Heart right ventricle (tissue), 16 donors: ENCODE results near the gene SPTBN4. TPM values are rescaled to one million over a fixed set of nuclear protein-coding genes. Genes with fewer than 3 reads are reported as not detected.

Experiments used
- ATAC-seq, 8 donors: fragments of 200-7000 bp; cut with Tn5 transposase; one replicate each; pipeline ENCODE4 v1.9.1; 2020; ENCODE audit warnings: mild to moderate bottlenecking in 8 of 8, moderate library complexity in 8 of 8, moderate number of reproducible peaks in 1 of 8
- DNase-seq, 2 donors: peaks; one replicate each; pipeline ENCODE4 v3.0.0-alpha.2; 2020
- H3K27ac ChIP-seq, 10 donors: fragments of 200-600 bp; sonication (generic) in 2 of 10; one replicate each; pipeline versions ENCODE4 v1.5.0 to v1.8.0; 2020 to 2022; ENCODE audit warnings: mild to moderate bottlenecking in 3 of 10
- H3K27me3 ChIP-seq, 7 donors: fragments of 200-600 bp; one replicate each; pipeline ENCODE4 v1.8.0; 2021 to 2022; ENCODE audit warnings: mild to moderate bottlenecking in 2 of 7
- H3K36me3 ChIP-seq, 9 donors: fragments of 200-600 bp; sonication (generic) in 1 of 9; one replicate each; pipeline versions ENCODE4 v1.5.0 to v1.8.0; 2020 to 2022; ENCODE audit warnings: mild to moderate bottlenecking in 2 of 9
- H3K4me1 ChIP-seq, 9 donors: fragments of 200-600 bp; sonication (generic) in 1 of 9; one replicate each; pipeline versions ENCODE4 v1.5.0 to v1.8.0; 2020 to 2022; ENCODE audit warnings: mild to moderate bottlenecking in 4 of 9
- H3K4me3 ChIP-seq, 10 donors: fragments of 200-600 bp; sonication (generic) in 2 of 10; one replicate each; pipeline versions ENCODE4 v1.5.0 to v1.8.0; 2020 to 2022; ENCODE audit warnings: mild to moderate bottlenecking in 7 of 10, moderate library complexity in 2 of 10
- H3K9me3 ChIP-seq, 11 donors: fragments of 200-600 bp in 10 of 11; sonication (generic) in 2 of 11; one replicate each; pipeline versions ENCODE4 v1.5.0 to v1.8.0; 2013 to 2022; ENCODE audit warnings: mild to moderate bottlenecking in 2 of 11, control low read depth in 1 of 11, moderate library complexity in 1 of 11
- WGBS, 2 donors: extraction: QIAGEN DNeasy Blood & Tissue Kit; methylation state at CpG; one replicate each; pipeline ENCODE4 v1.1.7; 2013; ENCODE audit warnings: inconsistent platforms in 1 of 2; 5-methylcytosine and 5-hydroxymethylcytosine counted together
- intact Hi-C, 10 donors: fragments of 100-400 bp; cut with DNase I; formaldehyde crosslinking; loops; one replicate each; pipeline versions ENCODE4 v1.11.1 to v1.14.2; 2022
- polyA plus RNA-seq, 2 donors: library from polyadenylated mRNA; stranded (reverse); fragments of 200-250 nt; gene quantifications; one replicate each; pipeline ENCODE4 v1.2.3, GENCODE V29; 2013
- total RNA-seq, 10 donors: library from RNA; stranded (reverse); fragmentation: NEBNext Ultra II Directional in 3 of 10; extraction: Animal tissue kit (Norgen Biotek cat#: 25700) in 3 of 10; gene quantifications; one replicate each; pipeline versions ENCODE4 v1.2.1 to v1.2.4, GENCODE V29; 2021 to 2023
- TF ChIP-seq, protein P1 (sequence below), 9 donors: fragments of 200-600 bp; sonication (generic) in 2 of 9; IDR thresholded peaks; one replicate each; pipeline versions ENCODE4 v1.5.0 to v1.8.0; 2021 to 2022; ENCODE audit warnings: antibody characterized with exemption in 9 of 9, mild to moderate bottlenecking in 5 of 9, moderate library complexity in 1 of 9
- donor health status: Arrhythmogenic right ventricular cardiomyopathy.
- donor health status: ischemic (EF 13 %, LVEDD 7.1; RV severe dilation, severe dysfunction).
- donor health status: healthy with polysubstance abuse.
- donor health status: DM: no; HTN: yes; CAD: no.
- donor health status: DM: no; HTN: no; CAD: no.
- donor health status: ischemic (EF 25% LVEDD 6.9; RV normal size, moderate dysfunction).
- donor health status: ischemic (EF 25% LVEDD 5.7; RV mildly dilated, moderate dysfunction).
- donor health status: healthy.
- donor health status: DM: yes; HTN: yes; CAD: no.
- donor health status: Ischemic cardiomyopathy.
- donor health status: ischemic (EF 35%, LVEDD 5.7; RV mildly dilated, moderate dysfunction).
- donor health status: nonischemic (EF 11% LVEDD 7.7; RV severe dilation, severe dysfunction).
- donor health status: DM: yes; HTN: yes; CAD: no.
- donor health status: PGD.
- donor health status: ischemic (EF 29% LVEDD 5.4; RV normal size, mild dysfunction).
- donor health status: nonischemic (EF 23%, LVEDD 6.1; RV moderate dilation, normal function).

Gene SPTBN4
- total and polyA plus RNA-seq, 12 donors = 3.0 to 13.8 (median 4.9) TPM

DNA sequence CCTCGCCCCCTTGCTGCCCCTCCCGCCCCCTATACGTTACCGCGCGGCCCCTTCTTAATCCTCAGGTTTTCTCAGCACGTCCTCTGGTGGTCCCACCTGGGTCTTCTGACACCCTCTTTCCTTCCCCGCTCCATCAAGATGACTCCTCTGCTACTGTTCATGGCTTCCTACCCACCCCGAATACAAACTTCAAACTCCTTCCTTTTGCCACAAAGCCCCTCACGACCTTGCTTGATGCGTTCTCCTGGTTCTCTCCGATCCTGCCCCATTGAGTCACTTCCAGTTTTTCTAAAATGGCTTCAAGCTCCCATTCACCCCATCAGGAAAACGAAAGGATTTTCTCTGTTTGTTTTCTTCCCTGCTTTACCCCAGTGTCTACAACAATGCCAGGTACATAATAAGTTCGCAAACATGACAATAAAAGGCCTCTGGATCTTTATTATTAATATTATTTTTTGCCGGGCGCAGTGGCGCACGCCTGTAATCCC is 21.9 kb upstream of the SPTBN4 start:
- Histone ChIP-seq H3K4me1 (peaks cover 10 to 35% (median 27%) of the 10 kb centered on the region in 9 donors), H3K27ac (peak overlapping the region in 9 of 10 donors; percentile 95 to 100 (median 97)), H3K9me3 (no peaks in the 10 kb centered on the region), H3K27me3 (no peaks in the 10 kb centered on the region), H3K4me3 (peak overlapping the region in 9 of 10 donors; percentile 70 to 96 (median 85)), H3K36me3 (peaks cover 0 to 58% (median 35%) of the 10 kb centered on the region in 9 donors)
- TF ChIP-seq, protein P1, sequence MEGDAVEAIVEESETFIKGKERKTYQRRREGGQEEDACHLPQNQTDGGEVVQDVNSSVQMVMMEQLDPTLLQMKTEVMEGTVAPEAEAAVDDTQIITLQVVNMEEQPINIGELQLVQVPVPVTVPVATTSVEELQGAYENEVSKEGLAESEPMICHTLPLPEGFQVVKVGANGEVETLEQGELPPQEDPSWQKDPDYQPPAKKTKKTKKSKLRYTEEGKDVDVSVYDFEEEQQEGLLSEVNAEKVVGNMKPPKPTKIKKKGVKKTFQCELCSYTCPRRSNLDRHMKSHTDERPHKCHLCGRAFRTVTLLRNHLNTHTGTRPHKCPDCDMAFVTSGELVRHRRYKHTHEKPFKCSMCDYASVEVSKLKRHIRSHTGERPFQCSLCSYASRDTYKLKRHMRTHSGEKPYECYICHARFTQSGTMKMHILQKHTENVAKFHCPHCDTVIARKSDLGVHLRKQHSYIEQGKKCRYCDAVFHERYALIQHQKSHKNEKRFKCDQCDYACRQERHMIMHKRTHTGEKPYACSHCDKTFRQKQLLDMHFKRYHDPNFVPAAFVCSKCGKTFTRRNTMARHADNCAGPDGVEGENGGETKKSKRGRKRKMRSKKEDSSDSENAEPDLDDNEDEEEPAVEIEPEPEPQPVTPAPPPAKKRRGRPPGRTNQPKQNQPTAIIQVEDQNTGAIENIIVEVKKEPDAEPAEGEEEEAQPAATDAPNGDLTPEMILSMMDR (IDR thresholded peaks at IDR 0.05) = peak in 6 of 9 donors; percentile 13 to 51 (median 32)
- intact Hi-C loops = loop anchor here in 6 of 10 donors (1.0 to 10.0 kb wide), 6 partner anchors 12 to 100 kb away; partner anchors contain the start of genes BLVRB (in 2 of the 6), C19orf47 (in 2 of the 6), PLD3 (in 2 of the 6) and SERTAD1 (in 1 of the 6)
- WGBS, 2 donors = 20 to 22% methylated on average over 18 of the region's 18 CpGs
- ATAC-seq (no peak), DNase-seq (no peak)

DNA sequence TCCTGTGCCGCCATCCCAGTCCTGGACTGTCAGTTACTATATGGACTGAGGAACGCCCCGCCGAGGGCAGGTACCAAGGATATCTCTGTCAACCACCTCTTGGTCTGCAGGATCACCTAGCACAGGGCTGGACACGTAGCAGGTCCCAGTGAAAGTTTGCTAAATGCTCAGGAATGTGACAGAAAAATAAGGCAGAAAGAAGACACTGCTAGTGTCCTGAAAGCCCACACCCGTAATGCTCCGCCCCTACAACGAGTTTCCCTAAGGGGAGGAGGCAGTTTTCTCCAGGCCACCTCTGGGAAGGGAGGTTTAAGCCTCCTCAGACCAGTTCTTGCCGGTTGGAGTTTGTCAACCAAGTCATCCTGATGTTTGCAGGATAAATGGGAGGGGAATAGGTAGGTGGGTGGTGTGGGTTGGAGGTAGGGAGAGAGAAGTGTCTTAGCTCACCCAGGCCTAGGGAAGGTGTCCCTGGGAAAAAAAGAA is 21.0 kb upstream of the SPTBN4 start:
- WGBS, 2 donors = 74 to 76% methylated on average over 9 of the region's 9 CpGs

DNA sequence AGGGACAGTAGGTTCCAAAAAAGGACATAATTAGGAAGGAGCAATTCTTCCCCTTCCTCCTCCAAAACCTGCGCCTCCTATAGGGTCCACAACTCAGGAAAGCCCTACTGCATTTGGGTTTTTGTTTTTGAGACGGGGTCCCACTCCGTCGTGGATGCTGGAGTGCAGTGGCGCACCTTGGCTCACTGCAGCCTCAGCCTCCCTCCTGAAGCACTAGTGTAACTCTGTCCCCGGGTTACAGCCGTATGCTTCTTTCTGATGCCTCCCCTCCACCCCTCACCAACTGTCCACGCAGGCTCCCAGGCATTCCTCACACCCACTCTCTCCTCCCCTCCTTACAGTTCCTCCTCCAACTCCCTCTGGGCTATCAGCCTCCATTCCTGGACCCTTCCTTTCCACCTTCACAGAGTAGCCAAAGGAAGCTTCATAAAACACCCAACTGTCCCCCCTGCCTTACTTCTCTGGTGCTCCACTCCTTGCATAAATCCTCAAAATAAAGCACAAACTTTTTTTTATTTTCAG is 20.5 kb upstream of the SPTBN4 start:
- ATAC-seq (no peak), DNase-seq (no peak)
- intact Hi-C loops = loop anchor here in 2 of 10 donors (10.0 kb wide), 1 partner anchor 102 kb away; the partner anchor contains the start of genes C19orf47 (in 2 of the 2) and PLD3 (in 2 of the 2)
- no peaks in the 10 kb centered on the region for H3K27me3 ChIP-seq
- no peaks in the 10 kb centered on the region for H3K9me3 ChIP-seq
- 81 to 83% methylated on average over 8 of the region's 8 CpGs for WGBS, 2 donors
- no peak overlapping the region for H3K27ac ChIP-seq
- H3K4me3 ChIP-seq = no peak overlapping the region
- H3K4me1 ChIP-seq = peaks cover 10 to 21% (median 16%) of the 10 kb centered on the region in 9 donors
- TF ChIP-seq, protein P1 (IDR thresholded peaks at IDR 0.05) = no peak
- peaks cover 0 to 56% (median 21%) of the 10 kb centered on the region in 9 donors for H3K36me3 ChIP-seq

More for the DNA sequence above, 21.0 kb upstream of the SPTBN4 start:
- no peak overlapping the region for H3K27ac ChIP-seq
- peaks cover 0 to 56% (median 26%) of the 10 kb centered on the region in 9 donors for H3K36me3 ChIP-seq
- H3K4me1 ChIP-seq = peaks cover 10 to 26% (median 21%) of the 10 kb centered on the region in 9 donors
- no peaks in the 10 kb centered on the region for H3K27me3 ChIP-seq
- TF ChIP-seq, protein P1 (IDR thresholded peaks at IDR 0.05) = no peak
- intact Hi-C loops = loop anchor here in 3 of 10 donors (2.0 to 10.0 kb wide), 2 partner anchors 19 to 101 kb away; partner anchors contain the start of genes C19orf47 (in 2 of the 3), PLD3 (in 2 of the 3) and BLVRB (in 1 of the 3)
- DNase-seq = no peak
- H3K4me3 ChIP-seq = no peak overlapping the region
- no peaks in the 10 kb centered on the region for H3K9me3 ChIP-seq
- ATAC-seq = no peak

DNA sequence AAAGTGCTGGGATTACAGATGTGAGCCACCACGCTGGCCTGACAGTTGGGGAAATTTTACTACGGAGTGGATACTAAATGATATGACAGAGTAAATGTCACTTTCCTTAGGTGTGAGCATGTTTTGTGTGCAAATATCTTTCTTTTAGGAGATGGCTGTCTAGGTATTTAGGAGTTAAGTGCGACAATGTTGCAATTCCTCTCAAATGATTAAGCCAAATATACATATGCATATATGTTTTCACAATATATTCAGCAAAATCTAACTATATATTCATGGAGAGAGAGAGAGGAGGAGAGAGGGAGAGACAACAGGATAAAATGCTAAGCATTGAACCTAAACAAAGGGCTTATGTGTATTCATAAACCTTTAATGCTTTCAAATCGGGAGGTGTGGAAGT is 17.3 kb upstream of the SPTBN4 start:
- 93 to 96% methylated on average over 4 of the region's 4 CpGs for WGBS, 2 donors
- intact Hi-C loops = loop anchor here in 2 of 10 donors (10.0 kb wide), 1 partner anchor 105 kb away; the partner anchor contains the start of genes C19orf47 (in 2 of the 2) and PLD3 (in 2 of the 2)
- no peak overlapping the region for H3K27ac ChIP-seq

More for the DNA sequence above, 17.3 kb upstream of the SPTBN4 start:
- TF ChIP-seq, protein P1 (IDR thresholded peaks at IDR 0.05) = no peak
- H3K36me3 ChIP-seq = peaks cover 0 to 55% (median 14%) of the 10 kb centered on the region in 9 donors
- H3K4me3 ChIP-seq = no peak overlapping the region
- no peaks in the 10 kb centered on the region for H3K27me3 ChIP-seq
- DNase-seq (no peak), ATAC-seq (no peak)
- H3K4me1 ChIP-seq = peaks cover 0 to 5% (median 0%) of the 10 kb centered on the region in 9 donors
- H3K9me3 ChIP-seq = no peaks in the 10 kb centered on the region
